Measurements from ENCODE around the gene SLC39A1.

The SLC39A1 gene

DNA sequence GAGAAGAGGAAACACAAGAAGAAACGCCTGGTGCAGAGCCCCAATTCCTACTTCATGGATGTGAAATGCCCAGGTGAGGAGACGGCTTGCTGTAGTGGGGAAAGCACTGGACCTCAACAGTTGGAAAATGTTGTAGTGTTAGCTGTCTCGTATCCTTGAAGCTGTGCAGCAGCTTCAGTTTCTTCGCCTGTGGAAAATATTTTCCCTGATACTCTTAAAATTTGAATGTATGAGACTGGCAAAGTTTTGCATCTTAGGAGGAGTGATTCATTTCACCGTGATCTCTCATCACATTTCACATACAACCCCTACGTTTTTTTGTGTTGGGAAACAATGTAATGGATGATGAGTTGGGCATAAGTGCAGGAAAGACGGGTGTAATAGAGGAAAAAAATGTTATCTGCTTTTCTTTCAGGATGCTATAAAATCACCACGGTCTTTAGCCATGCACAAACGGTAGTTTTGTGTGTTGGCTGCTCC lies 27.9 kb upstream of the SLC39A1 start:
- TF ChIP-seq, protein P1, sequence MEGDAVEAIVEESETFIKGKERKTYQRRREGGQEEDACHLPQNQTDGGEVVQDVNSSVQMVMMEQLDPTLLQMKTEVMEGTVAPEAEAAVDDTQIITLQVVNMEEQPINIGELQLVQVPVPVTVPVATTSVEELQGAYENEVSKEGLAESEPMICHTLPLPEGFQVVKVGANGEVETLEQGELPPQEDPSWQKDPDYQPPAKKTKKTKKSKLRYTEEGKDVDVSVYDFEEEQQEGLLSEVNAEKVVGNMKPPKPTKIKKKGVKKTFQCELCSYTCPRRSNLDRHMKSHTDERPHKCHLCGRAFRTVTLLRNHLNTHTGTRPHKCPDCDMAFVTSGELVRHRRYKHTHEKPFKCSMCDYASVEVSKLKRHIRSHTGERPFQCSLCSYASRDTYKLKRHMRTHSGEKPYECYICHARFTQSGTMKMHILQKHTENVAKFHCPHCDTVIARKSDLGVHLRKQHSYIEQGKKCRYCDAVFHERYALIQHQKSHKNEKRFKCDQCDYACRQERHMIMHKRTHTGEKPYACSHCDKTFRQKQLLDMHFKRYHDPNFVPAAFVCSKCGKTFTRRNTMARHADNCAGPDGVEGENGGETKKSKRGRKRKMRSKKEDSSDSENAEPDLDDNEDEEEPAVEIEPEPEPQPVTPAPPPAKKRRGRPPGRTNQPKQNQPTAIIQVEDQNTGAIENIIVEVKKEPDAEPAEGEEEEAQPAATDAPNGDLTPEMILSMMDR (IDR thresholded peaks at IDR 0.05), result no peak

DNA sequence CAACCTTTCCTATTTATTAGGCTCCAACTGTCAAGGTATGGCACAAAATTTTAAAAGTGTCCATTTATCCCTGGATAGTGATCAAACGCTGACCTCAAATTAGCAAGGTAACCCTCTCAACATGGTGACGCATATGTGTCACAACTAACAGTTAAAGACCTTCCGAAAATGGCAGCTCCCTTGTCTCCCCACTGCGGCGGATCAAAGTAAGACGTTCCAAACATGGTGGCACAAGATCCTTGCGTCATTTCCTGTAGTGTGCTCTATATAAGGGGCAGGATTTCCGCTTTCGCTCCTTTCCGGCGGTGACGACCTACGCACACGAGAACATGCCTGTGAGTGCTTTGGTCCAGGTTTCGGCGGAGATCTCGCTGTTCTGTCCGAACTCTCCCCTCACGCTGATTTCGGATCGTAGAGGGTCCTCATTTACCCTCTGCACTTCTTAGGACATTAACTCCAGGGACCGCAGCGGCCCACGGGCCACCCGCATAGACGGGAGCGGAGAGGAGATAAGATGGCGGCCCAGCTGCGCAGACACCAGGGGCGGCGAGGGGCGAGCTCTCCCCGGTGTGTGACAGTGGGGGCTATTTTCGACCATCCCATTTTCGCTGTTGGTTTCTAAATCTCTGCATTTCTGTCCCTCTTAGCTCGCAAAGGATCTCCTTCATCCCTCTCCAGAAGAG lies 27.3 kb upstream of the SLC39A1 start, which contains the start of gene RPS27:
Gene RPS27, plus strand, starts transcription at position 295 of the 683 bp plus-strand sequence. Its CDS starts 35 bp downstream, at position 330.
- TF ChIP-seq, protein P1 (IDR thresholded peaks at IDR 0.05), result no peak

DNA sequence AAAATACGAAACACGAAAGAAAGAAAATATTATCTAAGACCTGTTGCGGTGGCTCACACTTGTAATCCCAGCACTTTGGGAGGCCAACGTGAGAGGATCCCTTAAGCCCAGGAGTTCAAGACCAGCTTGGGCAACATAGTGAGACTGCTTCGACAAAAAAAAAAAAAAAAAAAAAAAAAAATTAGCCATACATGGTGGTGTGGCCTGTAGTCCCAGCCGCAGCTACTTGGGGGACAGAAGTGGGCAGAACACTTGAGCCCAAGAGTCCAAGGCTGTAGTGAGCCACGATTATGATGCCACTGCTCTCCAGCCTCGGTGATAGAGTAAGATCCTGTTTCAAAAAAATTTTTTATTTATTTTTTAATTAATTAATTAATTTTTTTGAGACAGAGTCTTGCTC lies 24.3 kb upstream of the SLC39A1 start:
- TF ChIP-seq, protein P1 (IDR thresholded peaks at IDR 0.05), result no peak

DNA sequence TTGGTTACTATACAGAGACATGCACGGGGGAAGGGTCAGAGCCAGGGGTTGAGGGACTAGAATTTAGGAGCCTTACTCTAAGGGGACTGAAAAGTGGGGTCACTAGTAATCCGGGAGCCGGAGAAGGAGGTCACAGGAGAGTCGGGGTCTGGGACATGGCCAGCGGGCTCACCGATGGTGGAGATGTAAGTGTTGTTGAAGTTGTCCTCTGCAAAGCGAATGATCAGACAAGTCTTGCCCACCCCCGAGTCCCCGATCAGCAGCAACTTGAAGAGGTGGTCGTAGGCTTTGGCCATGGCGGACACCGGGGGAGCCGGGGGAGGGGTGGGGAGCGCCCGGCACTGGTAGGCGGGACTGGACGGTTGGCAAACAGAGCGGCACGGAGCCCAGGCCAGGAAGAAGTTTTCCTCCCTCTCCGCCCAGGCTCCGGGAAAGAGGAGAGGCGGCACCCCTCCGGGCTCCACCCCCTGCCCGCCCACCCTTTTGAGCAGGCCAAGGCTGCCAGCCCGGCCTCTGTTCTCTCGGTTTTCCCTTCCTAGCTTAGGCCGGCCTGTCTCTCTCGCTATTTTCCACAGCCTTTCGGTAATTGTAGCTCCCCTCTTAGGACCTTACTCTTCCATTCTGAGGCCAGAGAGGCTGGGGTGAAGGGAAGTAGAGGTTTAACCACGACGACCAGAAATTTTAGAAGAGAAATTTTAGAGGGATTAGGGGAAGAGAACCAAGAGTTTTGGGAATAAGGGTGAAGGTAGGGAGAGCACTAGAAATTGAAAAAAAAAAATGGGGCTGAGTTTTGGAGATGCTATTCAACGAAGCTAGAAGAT lies 22.8 kb upstream of the SLC39A1 start, which contains the start of gene RAB13:
Gene RAB13, minus strand, starts transcription at position 399 of the 821 bp plus-strand sequence. Its CDS starts 103 bp downstream, at position 296.
- TF ChIP-seq, protein P1 (IDR thresholded peaks at IDR 0.05), result no peak

DNA sequence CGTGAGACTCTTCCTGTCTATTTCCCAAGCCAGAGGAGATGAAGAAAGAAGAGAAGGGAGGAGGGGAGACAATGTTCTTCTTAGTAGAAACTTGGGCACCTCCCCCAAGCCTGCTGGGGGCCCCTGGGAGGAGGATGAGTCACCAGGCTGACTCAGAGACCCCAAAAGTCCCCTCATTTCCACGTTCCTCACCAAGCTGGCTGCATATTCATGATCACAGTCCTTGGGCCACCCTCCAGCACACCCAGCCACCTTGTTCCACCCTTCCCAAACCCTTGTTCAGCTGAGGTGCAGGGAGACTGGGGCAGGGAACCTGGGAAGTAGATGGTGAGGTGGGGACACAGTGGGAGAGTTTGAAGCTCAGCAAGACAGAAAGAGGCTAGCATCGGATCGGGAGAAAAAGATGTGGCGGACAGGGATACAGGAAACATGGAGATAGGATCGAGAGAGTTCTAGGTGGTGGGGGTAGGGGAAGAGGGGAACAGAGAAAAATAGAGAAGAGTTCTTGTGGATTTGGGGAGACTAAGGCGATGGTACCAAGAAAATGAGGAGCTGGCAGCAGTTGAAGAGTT lies 22.1 kb upstream of the SLC39A1 start:
- TF ChIP-seq, protein P1 (IDR thresholded peaks at IDR 0.05), result no peak

DNA sequence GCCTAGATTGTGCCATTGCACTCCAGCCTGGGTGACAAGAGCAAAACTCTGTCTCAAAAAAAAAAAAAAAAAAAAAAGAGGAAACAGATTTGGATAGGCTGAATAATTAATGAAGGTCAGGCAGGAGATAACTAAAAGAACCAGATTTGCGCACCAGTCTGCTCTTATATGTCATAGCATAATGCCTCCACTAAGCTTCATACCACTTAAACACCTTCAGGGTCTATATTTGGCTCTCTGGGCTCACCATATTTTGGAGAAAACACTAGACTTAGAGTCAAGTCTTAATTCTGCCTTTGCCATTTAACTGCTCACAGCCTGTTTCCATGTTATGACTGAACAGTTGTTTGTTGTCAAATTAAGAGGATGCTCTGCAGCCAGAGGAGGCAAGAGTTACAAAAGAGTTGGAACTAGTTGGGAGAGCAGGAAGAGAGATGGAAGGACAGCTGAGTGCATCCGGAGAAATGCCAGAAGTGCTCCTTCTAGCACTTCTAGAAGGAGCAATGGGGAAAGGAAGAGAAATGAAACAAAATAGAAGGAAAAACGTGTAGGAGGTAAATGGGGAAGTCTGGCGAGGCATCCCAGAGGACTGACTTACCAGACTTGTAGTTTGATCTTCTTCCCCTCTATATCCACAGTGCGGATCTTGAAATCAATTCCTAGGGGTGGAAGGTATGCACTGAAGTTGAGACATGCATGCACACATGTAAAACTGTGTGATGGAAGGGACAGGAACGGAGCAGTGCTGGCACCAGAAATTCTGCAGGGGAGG lies 21.0 kb upstream of the SLC39A1 start:
- TF ChIP-seq, protein P1 (IDR thresholded peaks at IDR 0.05), result no peak
